ENCODE results near the gene KCNS3.

DNA sequence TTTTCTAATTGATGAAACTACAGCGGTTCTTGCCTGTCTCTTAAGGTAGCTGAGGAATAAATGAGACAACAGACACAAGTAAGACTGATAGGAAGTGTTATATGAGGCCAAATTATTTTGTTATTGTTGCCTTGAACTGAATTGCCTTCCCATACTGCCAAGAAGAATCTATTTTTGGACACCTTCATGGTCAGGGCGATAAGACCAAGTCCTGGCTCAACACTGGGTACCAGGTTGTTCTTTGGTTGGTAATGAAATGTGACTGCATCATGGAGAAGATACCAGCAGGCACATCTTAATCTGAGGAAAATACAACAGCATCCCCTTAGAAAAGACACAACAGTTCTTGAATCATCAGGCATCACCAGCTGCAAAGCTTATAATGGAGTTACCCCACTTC is 38.5 kb upstream of the KCNS3 start:
- TF ChIP-seq POLR2A (IDR thresholded peaks at IDR 0.05; ENCODE audit: low read depth, low read length) (no peak), RCOR1 (IDR thresholded peaks at IDR 0.05; ENCODE audit: insufficient replicate concordance, low read length) (no peak), RFX5 (IDR thresholded peaks at IDR 0.05; ENCODE audit: low read depth, low read length) (no peak), RAD21 (IDR thresholded peaks at IDR 0.05; ENCODE audit: low read length) (no peak), CEBPB (IDR thresholded peaks at IDR 0.05; ENCODE audit: low read depth, low read length) (no peak), FOS (IDR thresholded peaks at IDR 0.05; ENCODE audit: low read depth, low read length) (no peak), MXI1 (IDR thresholded peaks at IDR 0.05; ENCODE audit: borderline replicate concordance, low read depth, low read length) (no peak), MAFK (IDR thresholded peaks at IDR 0.05; ENCODE audit: low read depth, low read length) (no peak), CHD1 (IDR thresholded peaks at IDR 0.05; ENCODE audit: low read depth, low read length) (no peak), BHLHE40 (IDR thresholded peaks at IDR 0.05; ENCODE audit: low read depth, low read length) (no peak)
- TF ChIP-seq, protein P1, sequence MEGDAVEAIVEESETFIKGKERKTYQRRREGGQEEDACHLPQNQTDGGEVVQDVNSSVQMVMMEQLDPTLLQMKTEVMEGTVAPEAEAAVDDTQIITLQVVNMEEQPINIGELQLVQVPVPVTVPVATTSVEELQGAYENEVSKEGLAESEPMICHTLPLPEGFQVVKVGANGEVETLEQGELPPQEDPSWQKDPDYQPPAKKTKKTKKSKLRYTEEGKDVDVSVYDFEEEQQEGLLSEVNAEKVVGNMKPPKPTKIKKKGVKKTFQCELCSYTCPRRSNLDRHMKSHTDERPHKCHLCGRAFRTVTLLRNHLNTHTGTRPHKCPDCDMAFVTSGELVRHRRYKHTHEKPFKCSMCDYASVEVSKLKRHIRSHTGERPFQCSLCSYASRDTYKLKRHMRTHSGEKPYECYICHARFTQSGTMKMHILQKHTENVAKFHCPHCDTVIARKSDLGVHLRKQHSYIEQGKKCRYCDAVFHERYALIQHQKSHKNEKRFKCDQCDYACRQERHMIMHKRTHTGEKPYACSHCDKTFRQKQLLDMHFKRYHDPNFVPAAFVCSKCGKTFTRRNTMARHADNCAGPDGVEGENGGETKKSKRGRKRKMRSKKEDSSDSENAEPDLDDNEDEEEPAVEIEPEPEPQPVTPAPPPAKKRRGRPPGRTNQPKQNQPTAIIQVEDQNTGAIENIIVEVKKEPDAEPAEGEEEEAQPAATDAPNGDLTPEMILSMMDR (conservative IDR thresholded peaks at IDR 0.05; ENCODE audit: low read depth, low read length): no peak
- TF ChIP-seq, protein P2, sequence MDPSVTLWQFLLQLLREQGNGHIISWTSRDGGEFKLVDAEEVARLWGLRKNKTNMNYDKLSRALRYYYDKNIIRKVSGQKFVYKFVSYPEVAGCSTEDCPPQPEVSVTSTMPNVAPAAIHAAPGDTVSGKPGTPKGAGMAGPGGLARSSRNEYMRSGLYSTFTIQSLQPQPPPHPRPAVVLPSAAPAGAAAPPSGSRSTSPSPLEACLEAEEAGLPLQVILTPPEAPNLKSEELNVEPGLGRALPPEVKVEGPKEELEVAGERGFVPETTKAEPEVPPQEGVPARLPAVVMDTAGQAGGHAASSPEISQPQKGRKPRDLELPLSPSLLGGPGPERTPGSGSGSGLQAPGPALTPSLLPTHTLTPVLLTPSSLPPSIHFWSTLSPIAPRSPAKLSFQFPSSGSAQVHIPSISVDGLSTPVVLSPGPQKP (IDR thresholded peaks at IDR 0.05; ENCODE audit: borderline replicate concordance, low read depth, low read length): no peak
- TF ChIP-seq, protein P3, sequence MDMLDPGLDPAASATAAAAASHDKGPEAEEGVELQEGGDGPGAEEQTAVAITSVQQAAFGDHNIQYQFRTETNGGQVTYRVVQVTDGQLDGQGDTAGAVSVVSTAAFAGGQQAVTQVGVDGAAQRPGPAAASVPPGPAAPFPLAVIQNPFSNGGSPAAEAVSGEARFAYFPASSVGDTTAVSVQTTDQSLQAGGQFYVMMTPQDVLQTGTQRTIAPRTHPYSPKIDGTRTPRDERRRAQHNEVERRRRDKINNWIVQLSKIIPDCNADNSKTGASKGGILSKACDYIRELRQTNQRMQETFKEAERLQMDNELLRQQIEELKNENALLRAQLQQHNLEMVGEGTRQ (IDR thresholded peaks at IDR 0.05; ENCODE audit: low read depth, low read length): no peak

Data from IMR-90 (cell line).